HCT116 (cell line): ENCODE data around the gene SLC5A6.

Experiments used
- EZH2 ChIP-seq: fragments of 200-600 bp; sonication (generic); IDR thresholded peaks from 2 replicates; pipeline ENCODE4 v1.6.1; 2017; ENCODE audit warnings: antibody characterized with exemption, mixed run types
- POLR2A ChIP-seq: IDR thresholded peaks from 2 replicates; pipeline ENCODE4 v1.7.0; 2011; ENCODE audit warnings: borderline replicate concordance; ENCODE audit not compliant: insufficient read depth, insufficient read length; ENCODE audit errors: extremely low read depth
- TF ChIP-seq, protein P1 (sequence below), 3 experiments: fragments of 200-600 bp in 1 of 3; sonication (generic) in 1 of 3; IDR thresholded peaks in 2 of 3; conservative IDR thresholded peaks in 1 of 3; 2 replicates each; pipeline ENCODE4 v1.5.1; 2012 to 2017; ENCODE audit warnings: low read depth in 2 of 3, low read length in 2 of 3, antibody characterized with exemption in 1 of 3, borderline replicate concordance in 1 of 3, control low read depth in 1 of 3, mild to moderate bottlenecking in 1 of 3, mixed read lengths in 1 of 3, mixed run types in 1 of 3, moderate library complexity in 1 of 3; ENCODE audit not compliant: insufficient read depth in 1 of 3

GRCh38 chr2:27175330-27175729 is 36.7 kb downstream of the SLC5A6 start:
- no peak for TF ChIP-seq POLR2A
- TF ChIP-seq EZH2, result no peak
- TF ChIP-seq, protein P1, sequence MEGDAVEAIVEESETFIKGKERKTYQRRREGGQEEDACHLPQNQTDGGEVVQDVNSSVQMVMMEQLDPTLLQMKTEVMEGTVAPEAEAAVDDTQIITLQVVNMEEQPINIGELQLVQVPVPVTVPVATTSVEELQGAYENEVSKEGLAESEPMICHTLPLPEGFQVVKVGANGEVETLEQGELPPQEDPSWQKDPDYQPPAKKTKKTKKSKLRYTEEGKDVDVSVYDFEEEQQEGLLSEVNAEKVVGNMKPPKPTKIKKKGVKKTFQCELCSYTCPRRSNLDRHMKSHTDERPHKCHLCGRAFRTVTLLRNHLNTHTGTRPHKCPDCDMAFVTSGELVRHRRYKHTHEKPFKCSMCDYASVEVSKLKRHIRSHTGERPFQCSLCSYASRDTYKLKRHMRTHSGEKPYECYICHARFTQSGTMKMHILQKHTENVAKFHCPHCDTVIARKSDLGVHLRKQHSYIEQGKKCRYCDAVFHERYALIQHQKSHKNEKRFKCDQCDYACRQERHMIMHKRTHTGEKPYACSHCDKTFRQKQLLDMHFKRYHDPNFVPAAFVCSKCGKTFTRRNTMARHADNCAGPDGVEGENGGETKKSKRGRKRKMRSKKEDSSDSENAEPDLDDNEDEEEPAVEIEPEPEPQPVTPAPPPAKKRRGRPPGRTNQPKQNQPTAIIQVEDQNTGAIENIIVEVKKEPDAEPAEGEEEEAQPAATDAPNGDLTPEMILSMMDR (IDR thresholded peaks at IDR 0.05 in 2 of 3, conservative IDR thresholded peaks at IDR 0.05 in 1 of 3; ENCODE audit: borderline replicate concordance in 1 of 3, insufficient read depth in 1 of 3, low read depth in 2 of 3, low read length in 2 of 3), result no peak
